ENCODE measurements around the gene FTSJ3.

FTSJ3 gene

DNA sequence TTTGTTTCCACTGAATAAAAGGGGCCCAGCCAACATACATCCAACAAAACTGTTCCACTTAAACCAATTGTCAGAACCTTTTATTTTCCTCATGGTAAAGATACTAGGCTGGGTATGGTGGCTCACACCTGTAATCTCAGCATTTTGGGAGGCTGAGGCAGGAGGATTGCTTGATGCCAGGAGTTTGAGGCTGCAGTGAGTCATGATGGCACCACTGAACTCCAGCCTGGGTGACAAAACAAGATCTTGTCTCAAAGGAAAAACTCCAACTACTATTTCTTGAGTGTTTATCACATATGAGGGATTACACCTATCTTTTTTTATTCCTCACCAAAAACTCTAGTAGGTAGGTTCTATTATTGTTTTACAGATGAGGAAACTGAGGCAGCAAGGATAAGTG, 4.9 kb downstream of the FTSJ3 start:
- TF ChIP-seq, protein P1, sequence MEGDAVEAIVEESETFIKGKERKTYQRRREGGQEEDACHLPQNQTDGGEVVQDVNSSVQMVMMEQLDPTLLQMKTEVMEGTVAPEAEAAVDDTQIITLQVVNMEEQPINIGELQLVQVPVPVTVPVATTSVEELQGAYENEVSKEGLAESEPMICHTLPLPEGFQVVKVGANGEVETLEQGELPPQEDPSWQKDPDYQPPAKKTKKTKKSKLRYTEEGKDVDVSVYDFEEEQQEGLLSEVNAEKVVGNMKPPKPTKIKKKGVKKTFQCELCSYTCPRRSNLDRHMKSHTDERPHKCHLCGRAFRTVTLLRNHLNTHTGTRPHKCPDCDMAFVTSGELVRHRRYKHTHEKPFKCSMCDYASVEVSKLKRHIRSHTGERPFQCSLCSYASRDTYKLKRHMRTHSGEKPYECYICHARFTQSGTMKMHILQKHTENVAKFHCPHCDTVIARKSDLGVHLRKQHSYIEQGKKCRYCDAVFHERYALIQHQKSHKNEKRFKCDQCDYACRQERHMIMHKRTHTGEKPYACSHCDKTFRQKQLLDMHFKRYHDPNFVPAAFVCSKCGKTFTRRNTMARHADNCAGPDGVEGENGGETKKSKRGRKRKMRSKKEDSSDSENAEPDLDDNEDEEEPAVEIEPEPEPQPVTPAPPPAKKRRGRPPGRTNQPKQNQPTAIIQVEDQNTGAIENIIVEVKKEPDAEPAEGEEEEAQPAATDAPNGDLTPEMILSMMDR (conservative IDR thresholded peaks at IDR 0.05), result no peak
- no peak for TF ChIP-seq ZFX (IDR thresholded peaks at IDR 0.05)
- no peak overlapping the region for H3K27ac ChIP-seq

DNA sequence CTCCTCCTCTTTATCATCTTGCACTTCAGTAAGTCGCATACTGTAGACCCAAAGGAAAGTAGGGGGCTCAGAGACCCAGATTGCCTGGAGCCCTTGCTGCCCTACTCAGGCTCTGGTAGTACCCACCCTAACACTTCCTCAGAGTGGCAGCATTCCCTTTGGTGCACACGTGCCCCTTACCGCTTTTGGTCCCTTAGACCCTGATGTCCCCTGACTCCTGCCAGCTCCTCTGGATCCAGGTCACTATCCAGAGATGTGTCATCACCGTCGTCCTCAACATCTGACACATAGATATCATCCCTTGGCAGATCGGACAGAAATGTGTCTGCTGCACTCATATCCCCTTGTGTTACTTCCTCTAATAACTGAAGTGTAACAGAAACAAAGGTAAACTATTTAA, 5.7 kb downstream of the FTSJ3 start:
- TF ChIP-seq, protein P1 (conservative IDR thresholded peaks at IDR 0.05), result no peak
- TF ChIP-seq ZFX (IDR thresholded peaks at IDR 0.05), result no peak
- H3K27ac ChIP-seq, result no peak overlapping the region

DNA sequence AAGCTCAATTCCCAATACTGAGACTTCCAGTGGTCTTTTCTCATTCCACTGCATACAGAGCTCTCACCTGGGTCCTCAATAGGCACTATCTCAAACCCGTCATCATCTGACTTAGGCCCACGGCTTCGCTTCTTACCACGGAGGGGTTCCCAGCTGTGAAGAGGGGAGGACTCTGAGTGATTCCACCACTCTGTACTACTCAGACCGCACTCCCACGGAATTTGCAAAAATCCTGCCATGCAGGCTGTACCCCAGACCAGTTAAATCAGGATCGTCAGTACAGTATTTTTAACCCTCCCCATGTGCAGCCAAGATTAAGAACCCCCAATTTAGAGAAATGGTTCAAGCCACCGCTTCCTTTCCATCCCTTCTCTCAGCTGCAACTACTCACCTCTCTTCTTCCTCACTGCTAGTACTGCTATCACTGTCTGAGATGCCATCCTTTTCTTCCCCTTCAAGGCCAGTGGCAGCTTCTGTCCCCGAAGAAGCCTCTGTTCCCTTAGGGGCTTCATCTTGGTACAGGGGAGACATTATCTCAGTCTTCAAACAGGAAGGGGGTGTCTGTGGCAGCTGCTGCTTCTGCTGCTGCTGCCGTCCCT, 6.4 kb downstream of the FTSJ3 start:
- TF ChIP-seq ZFX (IDR thresholded peaks at IDR 0.05), result no peak
- TF ChIP-seq, protein P1 (conservative IDR thresholded peaks at IDR 0.05), result no peak
- no peak overlapping the region for H3K27ac ChIP-seq

DNA sequence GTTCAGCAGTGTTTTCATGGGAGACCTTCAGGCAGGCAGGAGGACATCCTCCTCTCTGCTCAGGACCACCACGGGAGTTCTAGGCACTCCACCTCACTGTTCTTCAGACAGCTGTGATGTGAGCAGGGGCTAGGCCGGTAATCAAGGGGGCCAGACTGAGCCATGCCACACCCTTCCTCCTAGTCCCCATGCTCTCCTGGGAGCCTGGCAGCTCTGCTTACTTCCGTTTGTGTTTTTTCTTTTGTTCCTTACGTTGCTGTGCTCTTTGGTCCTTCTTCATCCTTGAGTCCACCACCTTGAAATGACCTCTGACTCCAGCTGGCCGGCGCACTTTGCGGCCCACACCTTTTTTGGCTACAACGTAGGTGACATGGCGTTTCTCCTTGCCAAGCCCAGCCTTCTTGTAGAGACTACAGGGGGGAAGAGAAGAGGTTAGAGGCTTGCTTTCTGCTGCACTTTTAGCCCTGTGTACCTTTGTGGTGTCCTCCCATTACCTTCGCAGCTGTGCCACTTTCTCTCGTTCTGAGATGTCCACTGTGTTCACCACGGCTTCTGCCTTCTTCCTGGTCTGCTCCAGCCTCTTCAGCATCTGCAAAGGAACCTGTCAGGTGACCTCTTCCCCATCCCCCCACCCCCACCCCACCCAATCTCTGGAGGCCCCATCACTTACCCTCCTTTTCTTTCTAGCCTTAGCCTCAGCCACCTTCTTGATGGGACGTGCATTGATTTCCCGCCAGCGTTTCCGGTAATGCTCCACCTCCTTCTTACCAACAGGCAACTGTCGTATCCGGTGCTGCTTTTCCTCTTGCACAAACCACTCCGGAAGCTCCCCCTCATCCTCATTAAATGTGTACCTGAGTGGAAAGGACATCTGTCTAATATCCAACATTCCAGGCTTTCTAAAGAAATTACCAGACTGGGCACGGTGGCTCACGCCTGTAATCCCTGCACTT, 7.6 kb downstream of the FTSJ3 start:
- TF ChIP-seq, protein P1 (conservative IDR thresholded peaks at IDR 0.05), result no peak
- TF ChIP-seq ZFX (IDR thresholded peaks at IDR 0.05), result no peak
- H3K27ac ChIP-seq, result no peak overlapping the region

DNA sequence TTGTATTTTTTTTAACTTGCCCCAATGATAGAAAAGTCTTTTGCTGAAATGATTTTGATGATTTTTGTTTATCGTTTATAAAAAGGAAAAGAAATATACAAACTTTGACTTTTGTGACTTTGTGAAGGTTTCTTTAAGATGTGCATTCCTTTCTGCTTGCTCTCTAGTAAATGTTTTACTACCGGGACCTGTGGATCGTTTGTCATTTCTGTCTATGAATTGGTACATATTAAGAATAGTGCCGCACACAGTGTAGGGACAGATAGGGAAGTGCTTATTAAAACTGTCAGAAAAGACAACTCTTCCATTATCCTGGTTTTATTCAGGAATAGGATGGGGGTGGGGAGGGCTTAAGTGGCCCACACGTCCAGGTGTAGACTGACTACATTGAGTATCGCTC, 8.3 kb downstream of the FTSJ3 start:
- TF ChIP-seq, protein P1 (conservative IDR thresholded peaks at IDR 0.05), result no peak
- no peak for TF ChIP-seq ZFX (IDR thresholded peaks at IDR 0.05)
- no peak overlapping the region for H3K27ac ChIP-seq

DNA sequence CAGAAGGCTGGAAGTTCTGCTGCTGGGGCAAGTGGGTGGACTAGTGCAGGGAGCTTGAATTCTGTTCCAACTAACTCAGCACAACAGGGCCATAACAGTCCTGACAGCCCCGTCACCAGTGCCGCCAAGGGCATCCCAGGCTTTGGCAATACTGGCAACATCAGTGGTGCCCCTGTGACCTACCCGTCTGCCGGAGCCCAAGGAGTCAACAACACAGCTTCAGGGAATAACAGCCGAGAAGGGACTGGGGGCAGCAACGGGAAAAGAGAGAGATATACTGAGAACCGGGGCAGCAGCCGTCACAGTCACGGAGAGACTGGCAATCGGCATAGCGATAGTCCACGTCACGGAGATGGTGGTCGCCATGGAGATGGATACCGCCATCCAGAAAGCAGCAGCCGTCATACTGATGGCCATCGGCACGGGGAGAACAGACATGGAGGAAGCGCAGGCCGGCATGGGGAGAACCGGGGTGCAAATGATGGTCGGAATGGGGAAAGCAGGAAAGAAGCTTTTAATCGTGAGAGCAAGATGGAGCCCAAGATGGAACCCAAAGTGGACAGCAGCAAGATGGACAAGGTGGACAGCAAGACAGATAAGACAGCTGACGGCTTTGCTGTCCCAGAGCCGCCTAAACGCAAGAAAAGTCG, 9.6 kb downstream of the FTSJ3 start:
- no peak for TF ChIP-seq ZFX (IDR thresholded peaks at IDR 0.05)
- TF ChIP-seq, protein P1 (conservative IDR thresholded peaks at IDR 0.05), result no peak
- no peak overlapping the region for H3K27ac ChIP-seq

DNA sequence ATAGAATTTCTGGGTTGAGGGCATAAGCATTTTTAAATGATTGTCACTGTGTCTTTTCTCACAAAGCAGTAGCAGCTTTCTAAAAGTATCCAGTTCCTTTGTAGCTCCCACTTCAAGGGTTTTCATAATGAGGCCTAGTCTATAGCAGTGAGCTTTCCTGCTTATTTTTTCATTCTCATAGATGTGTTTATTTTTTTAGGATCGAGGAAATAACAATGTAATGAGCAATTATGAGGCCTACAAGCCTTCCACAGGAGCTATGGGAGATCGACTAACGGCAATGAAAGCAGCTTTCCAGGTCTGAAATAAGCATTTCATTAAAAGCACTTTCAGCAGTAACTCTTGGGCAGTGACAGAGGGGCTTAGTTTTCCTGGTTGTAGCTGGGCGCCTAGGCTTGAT, 10.8 kb downstream of the FTSJ3 start:
- TF ChIP-seq, protein P1 (conservative IDR thresholded peaks at IDR 0.05), result no peak
- TF ChIP-seq ZFX (IDR thresholded peaks at IDR 0.05), result no peak
- no peak overlapping the region for H3K27ac ChIP-seq

Measured in C4-2B (cell line).